ENCODE results near the gene BNIP5.

DNA sequence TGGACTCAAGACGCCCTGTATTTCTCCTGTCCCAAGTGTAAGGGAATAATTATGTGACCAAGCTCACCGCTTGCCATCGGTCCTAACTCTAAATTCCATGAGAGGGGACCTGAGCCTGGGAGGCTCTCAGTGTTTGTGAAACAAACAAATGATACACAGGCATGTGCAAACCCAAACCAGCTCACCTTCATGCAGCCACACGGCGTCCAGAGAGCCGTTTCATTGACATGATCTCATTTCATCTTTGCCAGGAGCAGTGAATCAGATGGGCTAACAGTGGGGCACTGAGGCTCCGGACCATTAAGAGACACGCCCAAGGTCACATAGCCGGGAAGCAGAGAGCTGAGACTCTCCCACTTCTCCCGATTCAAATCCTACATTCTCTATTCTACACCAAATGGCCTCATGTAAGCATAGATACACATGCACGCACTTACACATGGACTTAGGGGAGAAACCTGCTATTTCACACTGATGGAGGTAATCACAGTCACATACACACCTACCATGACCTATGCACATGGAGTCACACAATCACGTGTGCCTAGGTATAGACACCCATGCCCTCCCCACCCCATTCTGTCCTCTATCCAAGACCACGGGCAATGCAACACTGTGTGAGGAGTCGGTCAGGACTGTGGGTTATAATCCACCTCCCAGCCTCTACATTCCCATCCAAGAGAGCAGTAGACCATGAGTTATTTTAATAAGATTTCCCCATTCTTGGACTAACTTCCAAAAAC, 1.1 kb downstream of the BNIP5 start:
- TF ChIP-seq, protein P1, sequence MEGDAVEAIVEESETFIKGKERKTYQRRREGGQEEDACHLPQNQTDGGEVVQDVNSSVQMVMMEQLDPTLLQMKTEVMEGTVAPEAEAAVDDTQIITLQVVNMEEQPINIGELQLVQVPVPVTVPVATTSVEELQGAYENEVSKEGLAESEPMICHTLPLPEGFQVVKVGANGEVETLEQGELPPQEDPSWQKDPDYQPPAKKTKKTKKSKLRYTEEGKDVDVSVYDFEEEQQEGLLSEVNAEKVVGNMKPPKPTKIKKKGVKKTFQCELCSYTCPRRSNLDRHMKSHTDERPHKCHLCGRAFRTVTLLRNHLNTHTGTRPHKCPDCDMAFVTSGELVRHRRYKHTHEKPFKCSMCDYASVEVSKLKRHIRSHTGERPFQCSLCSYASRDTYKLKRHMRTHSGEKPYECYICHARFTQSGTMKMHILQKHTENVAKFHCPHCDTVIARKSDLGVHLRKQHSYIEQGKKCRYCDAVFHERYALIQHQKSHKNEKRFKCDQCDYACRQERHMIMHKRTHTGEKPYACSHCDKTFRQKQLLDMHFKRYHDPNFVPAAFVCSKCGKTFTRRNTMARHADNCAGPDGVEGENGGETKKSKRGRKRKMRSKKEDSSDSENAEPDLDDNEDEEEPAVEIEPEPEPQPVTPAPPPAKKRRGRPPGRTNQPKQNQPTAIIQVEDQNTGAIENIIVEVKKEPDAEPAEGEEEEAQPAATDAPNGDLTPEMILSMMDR (IDR thresholded peaks at IDR 0.05), result no peak
- TF ChIP-seq POLR2A (IDR thresholded peaks at IDR 0.05), result no peak
